HG03108 (cell line): ENCODE data around the gene HPN.
"Not testable (repeated sequence)": the region's sequence is repeated elsewhere in the genome, so short reads cannot be mapped to it uniquely, and the experiment has no call there.

Source experiments
- ATAC-seq: cut with Tn5 transposase; IDR thresholded peaks from one replicate; pipeline ENCODE4 v1.9.1; 2021; ENCODE audit warnings: moderate library complexity; ENCODE audit not compliant: unreplicated experiment

HPN gene

DNA sequence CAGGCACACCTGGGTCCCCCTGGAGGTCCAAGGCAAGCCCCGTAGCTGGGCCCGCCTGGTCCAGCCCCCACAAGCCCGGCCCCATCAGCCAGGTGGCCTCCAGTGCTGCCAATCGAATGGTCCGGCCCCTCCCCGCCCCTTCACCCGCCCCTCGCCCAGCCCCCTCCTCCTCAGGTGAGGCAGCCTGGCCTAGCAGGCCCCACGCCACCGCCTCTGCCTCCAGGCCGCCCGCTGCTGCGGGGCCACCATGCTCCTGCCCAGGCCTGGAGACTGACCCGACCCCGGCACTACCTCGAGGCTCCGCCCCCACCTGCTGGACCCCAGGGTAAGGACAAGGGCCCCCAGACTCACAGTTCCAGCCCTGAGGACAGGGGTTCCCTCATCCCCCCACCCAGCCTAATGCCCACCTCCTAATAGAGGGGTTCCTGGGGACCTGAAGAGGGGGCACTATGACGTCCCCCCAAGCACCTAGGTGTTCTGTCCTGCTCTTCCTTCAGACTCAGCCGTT lies at the start of gene HPN:
HPN (plus strand) TSS at position 174 of the 508 bp plus-strand sequence. CDS start 786 bp downstream, outside the sequence.
- no peak for ATAC-seq

DNA sequence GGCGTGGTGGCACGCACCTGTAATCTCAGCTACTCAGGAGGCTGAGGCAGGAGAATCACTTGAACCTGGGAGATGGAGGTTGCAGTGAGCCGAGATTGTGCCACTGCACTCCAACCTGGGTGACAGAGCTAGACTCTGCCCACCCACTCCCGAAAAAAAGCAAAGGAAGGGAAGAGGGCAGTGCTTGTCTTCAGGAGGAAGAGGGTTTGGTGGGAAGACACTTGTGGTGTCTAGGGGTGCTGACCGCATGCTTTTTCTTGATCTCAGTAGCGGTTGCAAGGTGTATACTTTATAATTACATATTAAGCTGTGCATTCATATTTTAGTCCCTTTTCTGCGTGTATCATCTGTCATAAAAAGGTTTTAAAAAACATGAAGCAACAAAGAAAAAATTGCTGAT lies 48.9 kb upstream of the HPN start:
- not testable (repeated sequence) for ATAC-seq

DNA sequence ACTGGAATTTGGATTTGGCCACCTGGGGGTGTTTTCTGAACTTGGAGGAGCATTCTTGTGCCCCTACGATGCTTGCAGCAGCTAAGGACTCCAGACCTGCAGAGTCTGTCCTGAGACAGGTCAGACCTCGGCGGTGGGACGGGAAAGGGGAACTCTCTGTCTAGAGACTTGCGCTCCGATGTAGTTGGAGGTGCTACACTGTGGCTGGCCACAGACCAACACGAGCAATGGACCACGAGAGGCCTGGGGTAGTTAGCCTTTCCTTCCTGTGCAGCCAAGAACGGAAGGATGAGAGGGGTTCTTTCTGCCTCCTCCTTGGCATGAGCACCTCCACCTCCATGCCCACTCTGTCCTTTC lies 47.3 kb upstream of the HPN start:
- no peak for ATAC-seq

DNA sequence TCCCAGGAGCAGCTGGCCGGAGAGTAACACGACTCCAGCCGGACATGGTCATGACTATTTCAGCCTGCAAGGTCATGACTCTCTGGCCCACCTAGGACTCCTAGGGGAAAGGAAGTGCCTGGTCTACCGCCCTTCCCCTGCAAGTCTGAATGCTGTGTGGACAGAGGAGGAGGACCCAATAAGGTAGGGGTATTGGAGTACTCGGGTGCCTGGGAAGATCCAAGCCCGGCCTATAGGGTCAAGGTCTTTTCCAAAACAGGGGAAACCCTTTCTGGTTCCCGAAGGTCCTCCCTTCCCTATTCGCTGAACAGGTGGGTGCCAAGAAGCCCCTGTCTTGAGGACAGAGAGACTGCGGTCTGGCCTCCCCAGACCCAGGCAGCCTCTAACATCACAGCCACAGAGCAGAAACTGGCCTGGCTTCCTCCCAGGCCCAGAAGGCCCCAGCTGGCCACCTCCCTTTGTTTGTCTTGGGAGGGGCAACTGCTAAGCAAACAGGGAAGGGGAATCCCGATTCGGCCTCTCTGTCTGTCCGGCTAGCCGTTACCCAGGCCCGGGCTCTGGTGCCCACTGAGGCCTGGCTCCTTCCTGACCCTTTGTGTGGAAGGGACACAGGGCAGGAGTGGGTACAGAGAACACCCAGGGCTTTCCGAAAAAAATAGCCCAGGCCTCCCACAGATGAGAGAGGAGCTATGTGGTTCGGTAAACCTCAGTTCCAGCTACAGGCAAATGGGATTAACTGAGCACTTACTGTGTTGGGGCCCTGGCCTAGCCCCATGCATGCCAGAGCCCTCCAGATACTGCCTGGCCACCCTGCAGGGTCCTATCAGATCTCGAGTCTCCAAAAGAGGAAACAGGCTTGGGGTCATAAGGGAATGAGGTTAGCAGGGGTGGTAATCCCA lies 46.6 kb upstream of the HPN start:
- no peak for ATAC-seq

DNA sequence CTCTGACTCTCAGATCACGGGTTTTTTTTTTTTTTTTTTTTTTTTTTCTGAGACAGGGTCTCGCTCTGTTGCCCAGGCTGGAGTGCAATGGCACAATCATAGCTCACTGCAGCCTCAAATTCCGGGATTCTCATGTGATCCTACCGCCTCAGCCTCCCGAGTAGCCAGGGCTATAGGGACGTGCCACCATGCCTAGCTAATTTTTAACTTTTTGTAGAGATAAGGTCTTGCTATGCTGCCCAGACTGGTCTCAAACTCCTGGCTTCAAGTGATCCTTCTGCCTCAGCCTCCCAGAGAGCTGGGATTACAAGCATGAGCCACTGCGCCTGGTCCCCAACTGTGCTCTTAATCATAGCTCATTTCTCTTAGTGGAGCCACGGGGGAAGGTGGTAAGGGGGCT lies 46.0 kb upstream of the HPN start:
- ATAC-seq, result no peak

DNA sequence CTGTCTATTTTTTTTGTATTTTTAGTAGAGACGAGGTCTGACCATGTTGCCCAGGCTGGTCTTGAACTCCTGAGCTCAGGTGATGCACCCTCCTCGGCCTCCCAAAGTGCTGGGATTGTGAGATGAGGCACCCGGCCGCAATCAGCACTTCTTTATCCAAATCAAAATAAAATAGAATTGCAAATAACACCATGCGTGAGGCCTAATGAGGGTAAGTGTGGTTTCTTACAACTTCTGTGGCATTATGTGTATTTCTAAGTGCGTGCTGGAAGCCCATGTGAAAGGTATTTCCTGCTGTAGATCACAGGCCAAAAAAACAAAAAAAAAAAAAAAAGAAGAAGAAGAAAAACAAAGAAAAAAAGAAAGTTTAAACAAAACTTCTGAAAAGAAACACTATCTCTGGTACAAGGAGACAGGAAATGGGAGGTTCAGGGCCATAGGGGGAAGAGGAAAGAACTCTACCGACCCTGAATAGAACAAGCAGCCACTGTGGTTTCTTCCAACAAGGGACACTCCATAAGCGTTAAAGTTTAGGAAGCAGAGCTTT lies 44.4 kb upstream of the HPN start:
- no peak for ATAC-seq

DNA sequence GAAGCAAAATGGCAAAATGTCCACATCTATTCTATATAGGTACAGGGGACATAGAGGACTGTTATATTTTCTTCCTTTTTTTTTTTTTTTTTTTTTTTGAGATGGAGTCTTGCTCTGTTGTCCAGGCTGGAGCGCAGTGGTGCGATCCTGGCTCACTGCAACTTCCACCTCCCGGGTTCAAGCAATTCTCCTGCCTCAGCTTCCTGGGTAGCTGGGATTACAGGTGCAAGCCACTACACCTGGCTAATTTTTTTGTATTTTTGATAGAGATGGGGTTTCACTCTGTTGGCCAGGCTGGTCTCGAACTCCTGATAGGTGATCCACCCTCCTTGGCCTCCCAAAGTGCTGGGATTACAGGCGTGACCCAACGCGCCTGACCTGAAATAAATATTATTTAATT lies 43.3 kb upstream of the HPN start:
- ATAC-seq, result not testable (repeated sequence)

DNA sequence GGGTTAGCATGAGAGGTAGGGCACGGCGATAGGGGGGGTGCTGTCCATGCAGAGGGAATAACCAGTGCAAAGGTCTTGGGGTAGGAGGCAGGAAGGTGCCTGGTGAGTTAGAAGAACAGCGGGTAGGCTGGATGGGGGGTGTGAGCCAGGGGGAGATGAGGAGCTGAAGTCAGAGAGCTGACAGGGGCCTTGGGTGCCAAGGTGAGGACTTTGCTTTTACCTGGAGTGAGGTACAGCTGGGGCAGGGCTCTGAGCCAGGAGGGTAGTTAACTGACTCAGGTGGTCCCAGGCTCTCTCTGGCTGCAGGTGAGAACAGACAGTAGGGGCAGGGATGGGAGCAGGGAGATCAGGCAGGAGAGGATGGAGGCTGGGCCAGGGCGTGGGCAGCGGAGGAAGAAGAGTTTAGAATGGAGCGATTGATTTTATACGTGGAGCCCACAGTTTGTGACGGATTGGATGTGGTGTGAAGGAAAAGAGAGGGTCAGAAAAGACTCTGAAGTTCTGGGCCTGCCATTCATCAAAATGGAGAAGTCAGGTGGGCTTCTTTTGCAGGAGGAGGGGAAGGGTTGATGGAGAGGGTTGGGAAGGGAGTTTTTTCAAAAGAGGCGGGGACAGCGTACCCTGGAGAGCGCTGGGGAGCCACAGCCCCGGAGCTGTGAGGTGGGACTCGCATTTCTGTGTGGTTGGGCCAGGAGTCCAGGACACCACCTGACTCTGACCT lies 42.6 kb upstream of the HPN start:
- no peak for ATAC-seq

DNA sequence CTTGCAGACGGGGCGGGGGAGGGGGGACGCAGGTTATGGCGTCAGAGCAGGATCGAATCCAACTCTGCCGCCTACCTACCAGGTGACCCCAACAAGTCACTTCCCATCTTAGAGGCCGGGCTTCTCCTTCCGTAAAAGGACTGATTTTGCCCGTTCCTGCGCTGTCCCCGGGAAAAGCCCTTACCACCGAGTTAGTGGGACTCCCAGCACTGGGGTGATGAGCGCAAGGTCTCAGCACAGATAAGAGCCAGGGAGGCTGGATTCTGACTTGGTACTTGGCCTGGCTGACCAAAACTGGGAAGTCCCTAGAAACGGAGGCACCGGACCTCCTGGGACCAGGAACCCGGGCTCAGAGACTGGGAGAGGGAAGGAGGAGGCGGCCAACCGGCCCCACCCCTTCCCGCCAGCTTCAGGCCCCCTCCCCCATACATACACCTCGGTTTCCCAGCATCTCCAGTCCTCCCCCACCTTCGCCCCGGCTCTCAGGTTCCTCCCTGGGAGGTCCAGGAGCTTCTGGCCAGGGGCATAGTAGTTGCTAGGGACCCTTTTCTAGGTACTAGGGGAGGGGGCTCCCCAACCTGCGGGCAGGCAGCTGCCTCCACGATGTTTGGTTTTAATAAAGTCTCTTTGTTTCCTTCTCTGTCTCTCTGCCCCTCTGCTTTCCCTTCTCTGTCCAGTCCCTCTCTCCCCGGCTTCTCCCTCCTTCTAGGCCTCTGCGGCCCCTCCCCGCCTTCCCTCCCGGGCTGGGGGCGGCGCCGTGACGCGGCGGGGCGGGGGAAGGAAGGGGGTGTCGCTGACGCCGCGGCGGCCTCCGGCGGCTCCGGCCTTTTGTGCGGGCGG lies 41.8 kb upstream of the HPN start, which contains the start of gene GRAMD1A:
GRAMD1A (plus strand) TSS at position 826 of the 840 bp plus-strand sequence. CDS start 156 bp downstream, outside the sequence.
- peak; percentile 43 for ATAC-seq

DNA sequence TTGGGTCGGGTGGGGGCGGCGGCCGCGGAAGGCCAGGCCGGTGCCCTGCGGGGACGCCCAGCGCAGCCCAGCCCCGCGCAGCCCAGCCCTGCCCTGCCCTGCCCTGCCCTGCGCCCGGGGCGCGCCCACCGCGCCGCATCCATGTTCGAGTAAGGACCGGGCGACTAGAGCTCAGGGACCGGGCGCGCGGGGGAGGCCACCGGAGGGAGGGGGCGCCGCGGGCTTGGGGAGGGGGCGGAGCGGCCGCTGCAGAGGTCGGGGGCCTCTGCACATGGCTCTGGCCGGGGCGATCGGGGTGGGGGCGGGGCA lies 41.2 kb upstream of the HPN start:
- ATAC-seq, result no peak

DNA sequence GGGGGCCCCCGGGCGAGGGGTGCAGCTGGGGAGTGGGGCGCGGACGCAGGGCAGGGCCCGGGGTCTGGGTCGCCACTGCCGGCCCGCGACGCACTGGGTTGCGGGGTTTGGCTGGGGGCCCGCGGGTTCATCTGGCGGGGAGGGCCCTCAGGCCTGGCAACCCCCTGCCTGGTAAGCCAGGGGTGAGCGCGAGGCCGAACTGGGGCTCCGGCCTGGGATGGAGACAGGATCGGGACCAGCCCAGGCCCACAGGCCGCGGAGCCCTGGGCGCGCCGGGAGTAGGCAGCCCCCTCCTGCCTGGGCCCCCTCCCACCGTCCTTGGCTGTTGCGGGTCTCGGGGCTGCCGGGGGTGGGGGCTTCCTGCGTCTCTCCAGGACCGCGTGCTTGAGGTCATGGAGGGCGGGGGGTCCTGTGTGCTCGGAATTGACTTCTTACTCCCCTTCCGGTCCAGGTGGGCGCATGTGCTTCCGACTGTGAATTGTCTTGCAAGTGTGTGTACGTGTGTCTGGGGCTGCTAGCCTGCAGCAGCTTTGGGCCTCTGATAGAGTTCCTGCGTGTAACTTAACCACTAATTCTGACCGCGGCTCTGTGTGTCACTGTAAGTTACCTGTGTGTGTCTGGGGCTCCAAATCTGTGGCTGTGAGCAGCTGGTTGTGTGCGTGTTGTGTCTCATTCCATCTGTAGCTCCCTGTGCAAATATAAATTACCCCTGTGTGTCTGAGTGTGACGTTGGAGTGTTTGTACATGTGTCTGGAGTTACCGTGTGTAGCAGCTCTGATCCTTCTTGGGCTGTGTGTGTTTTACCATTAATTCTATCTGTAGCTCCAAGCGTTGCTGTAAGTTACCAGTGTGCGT lies 40.6 kb upstream of the HPN start:
- no peak for ATAC-seq

DNA sequence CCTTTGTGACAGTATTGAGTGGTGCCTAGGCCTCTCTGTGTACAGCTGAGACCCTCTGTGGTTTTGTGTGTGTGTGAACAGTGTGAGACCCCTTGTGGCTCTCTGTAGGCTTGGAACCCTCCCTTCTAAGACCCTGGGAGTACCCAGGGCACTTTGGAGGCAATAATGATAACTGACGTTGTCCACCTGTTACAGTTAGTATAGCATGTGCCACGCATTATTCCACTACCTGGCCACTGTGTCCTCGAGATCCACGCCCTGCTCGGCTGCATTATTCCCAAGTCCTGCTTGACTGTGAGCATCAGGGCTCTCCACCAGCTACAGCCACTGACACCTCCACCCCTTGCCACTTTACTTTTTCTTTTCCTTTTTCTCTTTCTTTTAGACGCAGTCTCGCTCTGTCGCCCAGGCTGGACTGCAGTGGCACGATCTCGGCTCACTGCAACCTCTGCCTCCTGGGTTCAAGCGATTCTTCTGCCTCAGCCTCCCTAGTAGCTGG lies 39.4 kb upstream of the HPN start:
- ATAC-seq, result no peak

DNA sequence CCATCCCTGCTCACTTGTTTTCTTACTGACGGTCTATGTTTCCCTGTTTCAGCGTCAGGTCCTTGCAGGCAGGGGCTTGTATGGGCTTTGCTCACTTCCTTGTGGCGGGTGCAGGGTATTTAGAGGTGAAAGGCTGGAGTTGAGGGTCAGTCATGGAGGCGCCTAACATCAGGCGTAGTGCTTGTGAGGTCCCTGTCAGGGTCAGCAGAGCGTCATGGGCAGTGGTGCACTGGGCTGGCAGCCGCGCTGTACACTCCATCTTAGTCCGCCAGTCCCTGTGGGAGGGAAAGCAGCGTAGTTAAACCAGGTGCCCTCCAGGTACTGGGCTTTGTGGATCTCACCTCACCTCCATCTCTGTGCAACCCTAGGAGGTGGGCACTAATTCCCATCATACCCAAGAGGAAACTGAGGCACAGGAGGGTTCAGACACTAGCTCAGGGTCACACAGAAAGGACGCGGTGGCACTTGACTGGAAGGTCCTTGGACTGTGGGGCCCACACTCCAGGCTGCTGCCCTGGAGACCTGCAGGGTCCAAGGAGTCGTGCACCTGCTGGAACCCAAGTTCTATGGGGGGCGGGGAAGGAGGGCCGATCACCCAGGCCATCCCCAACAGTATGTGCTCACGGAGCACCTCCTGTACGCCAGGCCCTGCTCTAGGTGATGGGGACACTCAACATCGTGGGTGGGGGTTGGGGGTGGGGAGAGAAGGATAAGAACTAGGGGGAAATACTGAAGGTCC lies 36.8 kb upstream of the HPN start:
- no peak for ATAC-seq

DNA sequence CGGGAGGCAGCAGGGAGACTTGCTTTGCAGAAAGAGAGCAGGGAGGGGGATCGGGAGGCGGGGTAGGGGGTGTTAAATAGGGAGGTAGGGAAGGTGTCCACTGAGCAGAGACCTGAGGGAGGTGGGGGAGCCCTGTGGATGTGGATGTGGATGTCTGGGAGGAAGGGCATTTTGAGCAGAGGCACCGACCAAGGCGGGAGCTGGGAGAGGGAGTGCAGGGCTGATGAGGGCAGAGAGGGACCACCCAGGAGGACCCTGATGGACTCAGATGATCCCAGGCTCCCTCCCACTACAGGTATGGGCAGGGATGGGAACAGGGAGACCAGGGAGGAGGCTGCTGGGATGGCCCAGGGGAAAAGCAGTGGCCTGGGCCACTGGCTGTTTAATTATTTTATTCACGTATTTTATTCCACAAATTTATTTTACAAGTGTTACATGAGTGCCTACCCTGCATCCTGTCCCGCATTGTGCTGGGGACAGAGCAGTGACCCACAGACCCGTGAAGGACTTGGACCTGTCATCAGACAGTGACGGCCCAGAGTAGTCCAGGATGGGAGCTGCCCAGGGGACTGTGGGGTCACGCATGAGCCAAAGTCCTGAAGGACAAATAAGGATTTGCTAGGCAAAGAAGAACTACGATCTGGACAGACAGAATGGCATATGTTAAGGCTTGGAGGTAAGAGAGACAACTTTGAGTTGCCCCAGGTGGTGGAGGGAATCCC lies 36.1 kb upstream of the HPN start:
- ATAC-seq, result no peak

DNA sequence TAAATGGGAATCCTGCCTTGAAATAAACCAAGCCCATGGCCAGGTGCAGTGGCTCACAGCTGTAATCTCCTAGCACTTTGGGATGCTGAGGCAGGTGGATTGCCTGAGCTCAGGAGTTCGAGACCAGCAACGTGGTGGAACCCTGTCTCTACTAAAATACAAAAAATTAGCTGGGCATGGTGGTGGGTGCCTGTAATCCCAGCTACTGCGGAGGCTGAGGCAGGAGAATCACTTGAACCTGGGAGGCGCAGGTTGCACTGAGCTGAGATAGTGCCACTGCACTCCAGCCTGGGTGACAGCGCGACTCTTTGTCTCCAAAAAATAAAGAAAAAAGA lies 35.5 kb upstream of the HPN start:
- not testable (repeated sequence) for ATAC-seq

DNA sequence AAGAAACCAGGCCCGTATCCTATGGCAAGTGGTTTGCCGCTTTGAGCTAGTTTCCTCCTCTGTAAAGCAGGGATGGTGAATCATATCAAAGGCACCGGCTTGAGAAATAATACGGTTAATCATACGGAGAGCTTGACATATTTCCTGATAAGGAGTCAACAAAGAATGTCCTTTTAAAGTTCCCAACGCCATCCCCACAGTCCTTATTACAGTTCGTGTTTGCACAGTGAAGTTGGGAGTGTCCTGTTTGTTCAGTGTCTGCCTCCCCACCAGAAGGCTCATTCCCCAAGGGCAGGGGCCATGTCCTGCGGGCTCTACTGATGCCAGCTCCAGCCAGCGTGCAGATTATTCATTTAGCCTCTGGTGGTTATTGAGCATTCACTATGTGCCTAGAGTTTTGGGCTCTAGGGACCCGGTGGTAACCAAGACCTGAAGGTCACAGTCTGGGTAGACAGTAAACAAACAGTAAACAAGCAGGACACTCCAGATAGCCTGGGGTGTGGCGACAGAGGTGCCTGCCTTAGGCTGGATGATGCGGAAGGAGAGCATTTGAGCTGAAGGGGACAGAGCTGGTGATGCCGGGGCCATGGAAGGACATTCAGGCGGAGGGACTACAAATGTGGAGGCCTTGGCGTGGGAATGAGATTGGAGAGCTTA lies 35.1 kb upstream of the HPN start:
- ATAC-seq, result no peak

DNA sequence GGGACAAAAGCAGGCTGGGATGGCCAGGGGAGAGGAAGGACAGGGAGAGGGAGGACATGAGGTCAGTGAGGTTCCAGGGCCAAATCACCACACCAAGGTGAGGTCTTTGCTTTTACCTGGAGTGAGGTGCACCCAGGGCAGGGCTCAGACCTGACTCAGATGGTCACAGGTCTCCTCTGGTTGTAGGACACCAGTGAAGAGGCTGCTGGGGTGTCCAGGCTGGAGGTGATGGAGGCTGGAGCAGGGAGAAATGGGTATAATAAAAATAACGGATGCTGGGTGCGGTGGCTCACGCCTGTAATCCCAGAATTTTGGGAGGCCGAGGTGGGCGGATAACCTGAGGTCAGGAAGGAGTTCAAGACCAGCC lies 34.5 kb upstream of the HPN start:
- no peak for ATAC-seq

DNA sequence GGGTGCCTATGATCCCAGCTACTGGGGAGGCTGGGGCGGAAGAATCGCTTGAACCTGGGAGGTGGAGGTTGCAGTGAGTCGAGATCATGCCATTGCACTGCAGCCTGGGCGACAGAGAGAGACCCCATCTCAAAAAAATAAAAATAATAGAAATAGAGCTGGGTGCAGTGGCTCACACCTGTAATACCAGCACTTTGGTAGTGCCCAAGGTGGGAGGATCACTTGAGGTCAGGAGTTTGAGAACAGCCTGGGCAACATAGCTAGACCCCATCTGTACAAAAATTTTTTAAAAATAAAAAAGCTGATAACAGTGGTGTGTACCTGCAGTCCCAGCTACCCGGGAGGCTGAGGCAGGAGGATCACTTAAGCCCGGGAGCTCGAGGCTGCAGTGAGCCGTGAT lies 34.1 kb upstream of the HPN start:
- ATAC-seq, result not testable (repeated sequence)
